Nephron progenitor cell (in vitro differentiated cells): ENCODE data around the gene PBOV1.

Source experiments
- DNase-seq: peaks from one replicate; pipeline ENCODE4 v3.0.0; 2021
- H3K27ac Mint-ChIP-seq: 2 replicates; pipeline ENCODE4 v1.8.0; 2021; ENCODE audit warnings: mild to moderate bottlenecking, moderate library complexity, mixed read lengths
- H3K27me3 Mint-ChIP-seq: 2 replicates; pipeline ENCODE4 v1.8.0; 2021; ENCODE audit warnings: mild to moderate bottlenecking, low read depth, mixed read lengths; ENCODE audit not compliant: poor library complexity
- H3K36me3 Mint-ChIP-seq: 2 replicates; pipeline ENCODE4 v1.8.0; 2021; ENCODE audit warnings: low read depth, mixed read lengths
- H3K4me1 Mint-ChIP-seq: 2 replicates; pipeline ENCODE4 v1.8.0; 2021; ENCODE audit warnings: mixed read lengths
- H3K4me3 Mint-ChIP-seq: 2 replicates; pipeline ENCODE4 v1.8.0; 2021; ENCODE audit warnings: mild to moderate bottlenecking, moderate library complexity, mixed read lengths
- H3K9me3 Mint-ChIP-seq: 2 replicates; pipeline ENCODE4 v1.8.0; 2021; ENCODE audit warnings: mild to moderate bottlenecking, moderate library complexity, mixed read lengths
- CTCF ChIP-seq: fragments of 200-600 bp; sonication (generic); IDR thresholded peaks from 2 replicates; pipeline ENCODE4 v1.5.0; 2021; ENCODE audit warnings: antibody characterized with exemption

Gene PBOV1

DNA sequence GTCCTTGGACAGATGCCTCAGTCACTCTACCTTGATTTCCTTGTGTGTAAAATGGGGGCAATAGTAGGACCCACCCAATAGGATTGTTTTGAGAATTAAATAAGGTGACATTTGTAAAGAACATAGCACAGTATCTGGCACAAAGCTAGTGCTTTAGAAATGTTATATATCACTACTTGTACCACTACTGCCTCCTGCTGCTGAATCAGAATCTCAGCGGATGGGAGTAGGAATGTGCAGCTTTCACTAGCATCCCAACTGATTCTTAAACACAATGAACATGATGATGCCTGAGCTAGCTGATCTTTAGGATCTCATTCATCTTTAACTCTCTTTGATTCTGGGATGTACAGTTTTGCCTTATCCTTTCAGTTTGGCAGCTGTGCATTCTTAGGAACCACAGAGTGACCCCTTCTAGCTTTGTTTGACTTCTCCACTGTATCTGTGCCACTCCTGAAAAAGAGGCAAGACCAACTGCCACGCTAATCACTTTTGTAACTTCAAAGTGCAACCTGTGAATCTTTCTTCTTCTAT, 7.2 kb downstream of the PBOV1 start:
- no peaks in the 10 kb centered on the region for H3K9me3 Mint-ChIP-seq
- H3K27ac Mint-ChIP-seq = no peak overlapping the region
- no peak for TF ChIP-seq CTCF
- H3K36me3 Mint-ChIP-seq = no peaks in the 10 kb centered on the region
- H3K27me3 Mint-ChIP-seq = peaks cover 8% of the 10 kb centered on the region
- DNase-seq = no peak
- H3K4me3 Mint-ChIP-seq = no peak overlapping the region
- H3K4me1 Mint-ChIP-seq = no peaks in the 10 kb centered on the region

- DNase-seq = no peak
Observed at GRCh38 chr6:138206862-138207261, 11.4 kb downstream of the PBOV1 start.

GRCh38 chr6:138205437-138206094, 12.7 kb downstream of the PBOV1 start:
- Mint-ChIP-seq H3K9me3 (peaks cover 11% of the 10 kb centered on the region), H3K4me3 (no peak overlapping the region), H3K27me3 (peaks cover 16% of the 10 kb centered on the region), H3K36me3 (no peaks in the 10 kb centered on the region), H3K4me1 (no peaks in the 10 kb centered on the region), H3K27ac (no peak overlapping the region)
- DNase-seq = no peak
- TF ChIP-seq CTCF = no peak

More at GRCh38 chr6:138206862-138207261, 11.4 kb downstream of the PBOV1 start:
- Mint-ChIP-seq H3K4me3 (no peak overlapping the region), H3K9me3 (no peaks in the 10 kb centered on the region), H3K27ac (no peak overlapping the region), H3K27me3 (peaks cover 12% of the 10 kb centered on the region), H3K4me1 (no peaks in the 10 kb centered on the region), H3K36me3 (no peaks in the 10 kb centered on the region)
- TF ChIP-seq CTCF = no peak

- Mint-ChIP-seq H3K36me3 (no peaks in the 10 kb centered on the region), H3K4me1 (no peaks in the 10 kb centered on the region), H3K27ac (no peak overlapping the region), H3K27me3 (peaks cover 16% of the 10 kb centered on the region), H3K4me3 (no peak overlapping the region), H3K9me3 (peaks cover 18% of the 10 kb centered on the region)
- no peak for TF ChIP-seq CTCF
- DNase-seq = no peak
Observed at GRCh38 chr6:138204792-138205384, 13.4 kb downstream of the PBOV1 start.

- TF ChIP-seq CTCF = no peak
- H3K4me1 Mint-ChIP-seq = no peaks in the 10 kb centered on the region
- no peaks in the 10 kb centered on the region for H3K36me3 Mint-ChIP-seq
- DNase-seq = no peak
- no peak overlapping the region for H3K27ac Mint-ChIP-seq
- H3K27me3 Mint-ChIP-seq = peaks cover 13% of the 10 kb centered on the region
- H3K4me3 Mint-ChIP-seq = no peak overlapping the region
- H3K9me3 Mint-ChIP-seq = peaks cover 18% of the 10 kb centered on the region
Observed at GRCh38 chr6:138204303-138204702, 14.0 kb downstream of the PBOV1 start.

GRCh38 chr6:138203315-138203714, 15.0 kb downstream of the PBOV1 start:
- no peaks in the 10 kb centered on the region for H3K4me1 Mint-ChIP-seq
- no peak for TF ChIP-seq CTCF
- no peak for DNase-seq
- no peak overlapping the region for H3K27ac Mint-ChIP-seq
- H3K4me3 Mint-ChIP-seq = no peak overlapping the region
- peaks cover 18% of the 10 kb centered on the region for H3K9me3 Mint-ChIP-seq
- no peaks in the 10 kb centered on the region for H3K36me3 Mint-ChIP-seq
- peaks cover 13% of the 10 kb centered on the region for H3K27me3 Mint-ChIP-seq
